ENCODE measurements around the gene DZANK1.
"Not testable (repeated sequence)": the region's sequence is repeated elsewhere in the genome, so short reads cannot be mapped to it uniquely, and the experiment has no call there.

Gene DZANK1

DNA sequence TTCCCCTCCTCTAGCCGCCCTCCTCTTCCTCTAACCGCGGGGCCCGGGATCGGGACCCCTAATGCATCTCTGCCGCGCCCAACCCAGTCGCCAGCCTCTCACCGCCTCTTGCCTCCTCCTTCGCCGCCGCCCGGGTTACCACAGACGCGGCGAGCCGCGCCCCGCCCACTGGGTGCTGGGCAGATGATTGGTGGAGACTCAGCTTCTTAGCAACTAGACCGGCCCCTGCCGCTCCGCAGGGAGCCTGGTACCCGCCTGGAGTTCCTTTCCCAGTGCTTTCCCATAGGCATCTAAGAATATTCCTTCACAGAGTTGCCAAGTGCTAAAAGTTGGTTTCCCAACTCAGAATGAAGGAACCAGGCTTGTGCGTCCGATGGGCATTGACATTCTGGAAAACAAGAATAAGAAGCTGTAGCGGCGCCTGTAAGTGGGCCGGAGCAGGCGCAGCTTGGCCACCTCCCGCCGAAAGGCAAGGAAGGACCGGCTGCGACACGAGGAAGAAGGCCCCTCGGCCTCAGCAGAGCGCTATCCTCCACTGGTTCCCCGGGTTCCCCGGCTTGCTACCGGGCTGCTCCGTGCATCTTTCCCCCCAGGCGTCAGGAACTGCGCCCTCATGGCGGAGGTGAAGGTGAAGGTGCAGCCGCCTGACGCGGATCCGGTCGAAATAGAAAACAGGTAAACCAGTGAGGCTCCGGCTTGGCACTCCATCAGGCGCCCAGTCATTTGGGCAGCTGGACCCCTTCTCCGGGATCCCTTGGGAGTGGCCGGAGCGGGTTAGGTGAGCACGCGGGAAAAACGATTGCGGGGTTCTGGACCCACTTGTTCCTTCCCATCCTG, at the start of gene DZANK1, which contains the start of gene POLR3F:
TSS of gene DZANK1 (minus strand) at position 137 of the 837 bp plus-strand sequence. CDS start 1,672 bp downstream, outside the sequence.
TSS of gene POLR3F (plus strand) at position 497 of the 837 bp plus-strand sequence. CDS start at position 614, 117 bp downstream.
- DNase-seq (ENCODE audit: low read depth in 3 of 3), result peak; percentile 85 to 89 (median 88)

DNA sequence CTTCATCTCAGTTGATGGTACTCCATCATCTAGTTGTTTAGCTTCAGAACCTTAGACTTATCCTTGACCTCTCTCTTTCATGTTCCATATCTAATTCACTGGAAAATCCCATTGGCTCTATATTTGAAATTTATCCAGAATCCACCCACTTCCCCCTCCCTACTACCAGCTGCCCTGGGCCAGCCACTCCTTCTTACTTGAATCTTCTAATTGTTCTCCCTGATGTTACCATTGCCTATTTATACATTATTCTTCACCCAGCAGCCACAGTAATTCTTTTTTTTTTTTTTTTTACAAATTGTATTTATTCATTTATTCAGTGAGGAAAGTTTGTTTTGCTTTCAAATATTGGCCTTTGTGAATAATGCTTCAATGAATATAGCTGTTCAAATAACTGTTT, 49.1 kb upstream of the DZANK1 start:
- DNase-seq (ENCODE audit: low read depth in 3 of 3), result no peak

DNA sequence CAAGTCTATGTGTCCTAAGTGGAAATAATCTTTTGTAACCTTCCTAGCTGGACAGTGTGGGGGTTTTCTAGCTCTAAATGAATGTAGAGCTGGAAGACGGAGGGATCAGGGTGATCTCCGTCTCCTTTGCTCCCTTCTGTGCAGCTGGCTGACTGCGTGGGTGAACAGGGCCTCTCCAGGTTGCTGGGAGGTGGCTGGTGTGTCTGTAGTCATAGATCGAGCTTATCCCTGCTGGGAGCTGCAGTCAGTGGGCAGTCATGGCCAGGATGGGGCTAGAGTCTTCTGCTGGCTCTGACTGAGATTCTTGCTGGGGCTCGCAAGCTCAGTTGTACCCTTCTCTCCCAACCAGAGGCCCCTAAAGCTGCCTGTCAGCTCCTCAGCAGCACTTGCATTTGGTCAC, 47.3 kb upstream of the DZANK1 start:
- DNase-seq (ENCODE audit: low read depth in 3 of 3), result no peak

DNA sequence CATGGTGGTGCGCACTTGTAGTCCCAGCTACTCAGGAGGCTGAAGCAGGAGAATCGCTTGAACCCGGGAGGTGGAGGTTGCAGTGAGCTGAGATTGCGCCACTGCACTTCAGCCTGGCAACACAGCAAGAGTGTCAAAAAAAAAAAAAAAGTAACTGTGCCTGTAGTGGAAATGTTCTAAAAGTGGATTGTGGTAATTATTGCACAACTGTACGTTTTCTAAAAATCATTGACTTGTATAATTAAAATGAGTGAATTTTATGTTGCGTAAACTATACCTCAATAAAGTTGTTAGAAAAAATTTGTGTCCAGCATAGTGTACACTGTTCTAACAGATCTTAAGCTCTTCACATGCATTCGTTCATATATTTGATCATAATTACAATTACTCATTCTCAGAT, 46.4 kb upstream of the DZANK1 start:
- no peak for DNase-seq (ENCODE audit: low read depth in 3 of 3)

DNA sequence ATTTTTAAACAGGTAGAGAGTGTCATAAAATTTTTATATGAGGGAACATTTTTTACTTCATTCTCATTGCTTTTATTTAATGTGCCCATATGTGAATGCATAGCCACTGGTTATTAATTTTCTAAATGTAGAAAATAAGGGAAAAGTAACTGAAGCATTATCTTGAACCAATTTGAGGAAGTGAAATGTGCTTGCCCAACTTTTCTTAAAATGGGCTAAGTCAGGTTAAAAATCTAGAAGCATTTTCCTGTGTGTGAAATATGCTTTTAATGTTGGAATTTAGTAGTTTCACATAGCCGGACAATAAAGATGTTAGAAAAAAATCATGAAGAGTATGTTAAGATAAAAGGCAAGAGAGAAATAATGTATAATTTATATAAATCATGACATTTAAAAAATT, 44.7 kb upstream of the DZANK1 start:
- no peak for DNase-seq (ENCODE audit: low read depth in 3 of 3)

DNA sequence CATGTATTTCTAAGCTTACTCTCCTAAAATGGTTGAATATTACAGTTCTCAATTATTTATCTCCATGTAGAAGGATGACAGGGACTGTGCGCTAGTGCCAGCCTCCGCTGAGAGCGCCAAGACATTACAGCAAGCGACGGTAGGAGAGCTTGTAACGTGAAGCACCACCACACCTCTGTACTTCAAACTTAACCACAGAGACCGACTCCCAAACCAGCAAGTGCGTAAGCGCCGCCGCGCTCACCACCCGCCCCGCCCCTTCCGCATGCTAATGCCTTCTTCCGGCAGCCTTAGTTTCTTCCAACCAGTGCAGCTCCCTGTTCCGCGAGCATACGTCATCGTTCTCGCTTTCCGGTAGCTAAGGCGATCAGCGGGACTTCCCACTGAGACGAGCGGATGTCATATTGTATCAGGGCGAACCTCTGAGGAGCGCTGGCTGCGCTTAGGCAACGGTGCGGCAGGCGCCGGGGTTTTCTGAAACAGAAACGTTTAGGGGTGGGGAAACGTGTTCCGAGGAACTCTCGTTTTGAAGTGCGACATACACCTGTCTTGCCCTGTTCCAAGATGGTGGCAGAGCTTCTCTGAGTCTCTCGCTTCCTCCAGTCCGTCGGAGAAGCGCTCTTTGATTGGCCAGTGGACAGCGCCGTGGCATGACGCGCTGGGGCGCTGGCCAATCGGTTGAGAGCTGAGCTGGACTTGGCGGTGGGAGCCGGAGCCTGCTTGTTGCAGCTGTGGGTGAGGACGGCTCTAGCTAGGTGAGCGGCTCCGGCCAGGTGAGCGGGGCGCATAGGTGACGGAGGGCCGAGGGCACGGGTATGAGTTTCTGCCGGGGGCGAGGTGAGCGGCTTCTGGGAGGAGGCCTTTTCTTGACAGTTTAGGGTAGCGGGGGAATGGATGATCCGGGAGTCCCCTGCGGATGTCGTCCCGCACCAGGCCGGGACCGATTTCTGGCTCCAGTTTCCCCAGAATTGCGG, 40.7 kb upstream of the DZANK1 start, which contains the start of gene SEC23B:
TSS of gene SEC23B (plus strand) at position 723 of the 974 bp plus-strand sequence. CDS start 2,896 bp downstream, outside the sequence.
- peak; percentile 87 to 97 (median 96) for DNase-seq (ENCODE audit: low read depth in 3 of 3)

DNA sequence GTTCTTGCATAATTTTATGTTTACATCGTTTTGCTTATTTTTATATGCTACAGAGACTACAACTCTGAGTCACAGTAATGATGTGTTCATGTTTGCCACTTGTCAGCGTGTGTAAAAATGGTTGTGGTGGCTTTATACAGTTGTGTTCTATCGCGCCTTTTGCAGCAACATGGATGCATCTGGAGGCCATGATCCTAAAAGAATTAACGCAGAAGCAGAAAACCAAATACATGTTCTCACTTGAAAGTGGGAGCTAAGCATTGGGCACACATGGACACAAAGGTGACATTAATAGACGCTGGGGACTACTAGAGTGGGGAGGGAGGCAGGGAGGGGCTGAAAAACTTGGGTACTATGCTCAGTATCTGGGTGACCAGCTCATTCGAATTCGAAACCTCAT, 39.9 kb upstream of the DZANK1 start:
- DNase-seq (ENCODE audit: low read depth in 3 of 3), result peak in 1 of 3 experiments; percentile 3

DNA sequence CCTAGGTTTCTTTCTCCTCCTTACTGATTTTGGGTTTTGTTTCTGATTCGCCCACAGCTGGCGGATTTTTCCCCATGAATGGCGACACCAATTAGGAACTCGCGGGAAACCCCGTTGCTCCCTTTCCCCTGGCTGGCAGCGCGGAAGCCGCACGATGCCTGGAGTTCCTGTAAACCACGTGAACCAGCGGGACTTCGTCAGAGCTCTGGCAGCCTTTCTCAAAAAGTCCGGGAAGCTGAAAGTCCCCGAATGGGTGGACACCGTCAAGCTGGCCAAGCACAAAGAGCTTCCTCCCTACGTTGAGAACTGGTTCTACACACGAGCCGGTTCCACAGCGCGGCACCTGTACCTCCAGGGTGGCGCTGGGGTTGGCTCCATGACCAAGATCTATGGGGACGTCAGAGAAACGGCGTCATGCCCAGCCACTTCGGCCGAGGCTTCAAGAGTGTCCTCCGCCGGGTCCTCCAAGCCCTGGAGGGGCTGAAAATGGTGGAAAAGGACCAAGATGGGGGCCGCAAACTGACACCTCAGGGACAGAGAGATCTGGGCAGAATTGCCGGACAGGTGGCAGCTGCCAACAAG, 37.7 kb upstream of the DZANK1 start:
- no peak for DNase-seq (ENCODE audit: low read depth in 3 of 3)

DNA sequence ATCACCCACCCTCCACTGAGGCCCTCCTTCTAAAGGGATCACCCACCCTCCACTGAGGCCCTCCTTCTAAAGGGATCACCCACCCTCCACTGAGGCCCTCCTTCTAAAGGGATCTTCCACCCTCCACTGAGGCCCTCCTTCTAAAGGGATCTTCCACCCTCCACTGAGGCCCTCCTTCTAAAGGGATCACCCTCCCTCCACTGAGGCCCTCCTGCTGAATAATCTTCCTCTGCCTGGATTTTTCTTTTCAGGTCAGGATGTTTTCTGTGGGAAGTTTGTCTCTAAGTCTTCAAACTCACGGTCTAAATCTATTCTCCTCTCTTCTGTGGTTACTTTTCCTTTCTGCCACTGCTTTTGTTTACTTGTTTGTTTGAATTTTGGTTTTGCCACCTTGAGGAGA, 34.8 kb upstream of the DZANK1 start:
- DNase-seq (ENCODE audit: low read depth in 3 of 3), result not testable (repeated sequence)

DNA sequence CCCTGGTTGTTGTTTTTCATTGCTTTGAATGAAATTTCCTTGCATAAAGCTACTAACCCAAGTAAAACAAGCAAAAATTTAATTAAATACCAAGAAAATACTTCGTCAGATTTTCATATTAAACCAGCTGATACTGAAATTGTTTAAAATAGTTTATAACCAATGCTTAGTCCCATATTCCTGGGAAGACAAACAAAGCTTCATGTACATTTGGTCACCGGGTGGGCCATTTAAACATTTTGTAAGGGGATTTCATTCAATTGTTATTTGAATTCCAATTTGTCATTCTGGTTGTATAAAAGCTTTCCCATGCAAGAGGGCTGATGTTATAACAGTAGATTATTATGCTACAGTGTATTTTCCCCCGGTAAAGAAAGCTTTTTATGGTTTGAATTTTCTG, 30.8 kb upstream of the DZANK1 start:
- DNase-seq (ENCODE audit: low read depth in 3 of 3), result no peak

DNA sequence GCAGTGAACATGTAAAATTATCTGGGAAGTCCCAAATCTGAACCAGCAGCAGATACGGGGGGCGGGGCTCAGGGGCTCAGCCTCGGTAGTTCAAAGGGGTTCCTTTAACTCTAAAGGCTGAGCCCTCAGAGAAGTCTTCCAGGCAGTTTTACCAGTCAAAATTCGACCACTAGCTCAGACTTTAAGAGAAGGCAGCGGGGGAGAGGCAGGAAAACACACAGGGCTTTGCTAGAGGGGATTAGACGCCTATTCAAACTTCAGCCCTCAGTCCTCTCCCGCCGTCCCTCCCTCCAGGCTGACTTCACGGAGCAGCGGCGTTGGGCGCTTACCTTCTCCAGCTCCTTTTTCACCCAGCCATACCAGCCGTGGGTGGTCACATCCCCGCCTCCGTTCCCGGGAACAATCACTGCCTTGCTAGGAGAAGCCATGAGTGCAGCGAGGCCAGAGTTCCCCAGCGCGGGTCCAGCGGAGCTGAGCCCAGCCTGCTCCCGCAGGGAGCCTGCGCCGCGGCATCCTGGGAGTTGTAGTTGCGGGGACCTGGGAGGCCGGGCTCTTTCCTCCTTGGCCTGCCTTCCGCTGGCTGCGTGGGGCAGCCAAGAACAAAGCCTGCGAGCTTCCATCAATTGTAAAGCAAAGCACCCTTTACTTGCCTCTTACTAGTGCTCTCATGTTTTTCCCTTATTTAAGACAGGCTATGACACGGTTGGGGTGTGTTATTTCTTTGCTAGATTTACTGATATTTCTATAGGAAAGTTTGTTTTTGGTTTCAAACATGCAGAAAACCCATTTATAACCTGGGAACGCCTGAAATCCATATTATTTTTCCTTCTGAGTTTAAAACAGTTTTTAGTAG, 30.1 kb upstream of the DZANK1 start, which contains the start of gene RBBP9:
TSS of gene RBBP9 (minus strand) at position 486 of the 853 bp plus-strand sequence. CDS start at position 428, 58 bp downstream.
- DNase-seq (ENCODE audit: low read depth in 3 of 3), result peak; percentile 45 to 59 (median 52)

DNA sequence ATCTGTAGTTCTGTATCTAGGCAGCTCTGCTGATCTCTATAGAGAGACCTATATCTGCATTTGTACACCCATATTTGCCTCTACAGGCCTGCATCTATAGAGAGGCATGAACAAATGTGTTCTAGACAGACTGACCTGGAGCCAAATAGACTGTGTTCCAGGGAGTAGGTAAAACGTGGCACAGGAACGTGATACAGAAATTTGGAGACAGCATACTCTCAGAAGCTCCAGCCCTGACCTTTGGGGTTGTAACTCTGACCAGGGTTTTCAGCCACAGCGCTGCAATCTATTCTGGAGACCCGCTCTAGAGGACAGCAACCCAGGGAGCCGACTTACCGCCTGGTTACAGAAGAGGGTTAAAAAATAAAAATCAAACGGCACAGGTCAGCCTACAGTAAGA, 29.2 kb upstream of the DZANK1 start:
- no peak for DNase-seq (ENCODE audit: low read depth in 3 of 3)

DNA sequence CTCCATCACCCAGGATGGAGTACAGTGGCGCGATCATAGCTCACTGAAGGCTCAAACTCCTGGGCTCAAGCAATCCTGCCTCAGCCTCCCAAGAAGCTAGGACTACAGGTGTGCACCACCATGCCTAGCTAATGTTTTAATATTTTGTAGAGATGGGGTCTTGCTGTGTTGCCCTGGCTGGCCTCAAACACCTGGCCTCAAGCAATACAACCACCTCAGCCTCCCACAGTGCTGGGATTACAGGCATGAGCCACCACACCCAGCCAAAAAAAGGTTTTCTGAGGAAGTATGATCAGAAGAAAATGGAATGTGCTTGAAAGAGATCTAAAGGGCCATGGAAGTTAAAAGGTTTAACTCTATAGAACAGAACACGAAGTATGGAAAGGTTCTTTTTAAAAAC, 21.5 kb upstream of the DZANK1 start:
- DNase-seq (ENCODE audit: low read depth in 3 of 3), result no peak

DNA sequence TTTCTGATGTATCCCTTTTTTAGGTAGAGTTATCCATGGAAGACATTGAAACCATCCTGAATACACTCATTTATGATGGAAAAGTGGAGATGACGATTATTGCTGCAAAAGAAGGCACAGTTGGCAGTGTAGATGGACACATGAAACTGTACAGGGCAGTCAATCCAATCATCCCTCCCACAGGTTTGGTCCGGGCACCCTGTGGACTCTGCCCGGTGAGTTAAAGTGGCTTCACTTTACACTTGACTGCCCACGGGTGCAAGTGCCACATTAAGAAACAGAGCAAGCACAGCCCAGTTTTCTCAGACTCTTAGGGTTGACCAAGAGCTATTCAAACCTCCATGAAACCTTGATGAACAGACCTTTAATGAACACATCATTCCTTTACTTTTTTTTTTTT, 14.8 kb upstream of the DZANK1 start:
- no peak for DNase-seq (ENCODE audit: low read depth in 3 of 3)

DNA sequence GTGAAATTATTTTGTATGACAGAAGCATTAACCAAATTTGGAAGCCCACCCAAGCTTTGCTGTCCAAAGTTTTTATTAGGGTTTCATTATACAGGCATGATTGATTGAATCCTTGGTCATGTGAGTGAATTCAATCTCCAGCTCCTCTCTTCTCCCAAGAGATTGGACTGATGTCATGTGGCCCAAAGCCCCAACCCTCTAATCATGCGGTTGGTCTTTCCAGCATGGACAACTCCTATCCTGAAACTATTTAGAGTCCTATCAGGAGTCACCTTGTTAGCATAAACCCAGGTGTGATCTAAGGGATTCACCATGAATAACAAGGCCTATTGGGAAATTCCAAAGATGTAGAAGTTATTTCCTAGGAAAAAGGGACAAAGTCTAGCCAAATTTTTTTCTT, 11.0 kb upstream of the DZANK1 start:
- no peak for DNase-seq (ENCODE audit: low read depth in 3 of 3)

DNA sequence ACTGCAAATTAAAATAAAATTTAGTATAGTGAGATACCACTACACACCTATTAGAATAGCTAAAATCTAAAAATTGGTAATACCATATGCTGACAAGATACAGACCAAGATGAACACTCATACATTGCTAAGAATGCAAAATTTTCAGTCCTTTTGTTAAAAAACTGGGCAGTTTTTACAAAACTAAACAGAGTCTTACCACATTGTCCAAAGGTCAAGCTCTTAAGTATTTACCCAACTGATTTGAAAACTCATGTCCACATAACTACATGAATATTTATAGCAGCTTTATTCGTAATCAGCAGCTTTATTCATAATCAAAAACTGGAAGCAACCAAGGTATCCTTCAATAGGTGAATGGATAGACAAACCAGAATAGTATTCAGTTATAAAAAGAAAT, 10.4 kb upstream of the DZANK1 start:
- no peak for DNase-seq (ENCODE audit: low read depth in 3 of 3)

DNA sequence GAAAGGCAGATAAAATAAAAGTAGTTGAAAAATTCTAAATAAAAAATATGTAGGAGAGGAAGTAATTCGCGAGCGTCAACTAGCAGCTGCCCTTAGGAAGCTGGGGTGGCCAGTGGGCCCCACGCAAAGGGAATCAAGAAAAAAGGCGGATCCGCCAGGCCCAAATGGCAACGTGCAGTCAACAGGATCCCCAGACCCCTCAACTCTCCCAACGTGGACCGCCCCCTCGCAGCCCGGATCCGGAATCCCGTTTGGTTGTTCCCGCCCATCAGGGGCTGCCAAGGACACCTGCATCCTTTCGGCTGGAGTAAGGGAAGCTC, 296 bp downstream of the DZANK1 start:
- DNase-seq (ENCODE audit: low read depth in 3 of 3), result no peak

DNA sequence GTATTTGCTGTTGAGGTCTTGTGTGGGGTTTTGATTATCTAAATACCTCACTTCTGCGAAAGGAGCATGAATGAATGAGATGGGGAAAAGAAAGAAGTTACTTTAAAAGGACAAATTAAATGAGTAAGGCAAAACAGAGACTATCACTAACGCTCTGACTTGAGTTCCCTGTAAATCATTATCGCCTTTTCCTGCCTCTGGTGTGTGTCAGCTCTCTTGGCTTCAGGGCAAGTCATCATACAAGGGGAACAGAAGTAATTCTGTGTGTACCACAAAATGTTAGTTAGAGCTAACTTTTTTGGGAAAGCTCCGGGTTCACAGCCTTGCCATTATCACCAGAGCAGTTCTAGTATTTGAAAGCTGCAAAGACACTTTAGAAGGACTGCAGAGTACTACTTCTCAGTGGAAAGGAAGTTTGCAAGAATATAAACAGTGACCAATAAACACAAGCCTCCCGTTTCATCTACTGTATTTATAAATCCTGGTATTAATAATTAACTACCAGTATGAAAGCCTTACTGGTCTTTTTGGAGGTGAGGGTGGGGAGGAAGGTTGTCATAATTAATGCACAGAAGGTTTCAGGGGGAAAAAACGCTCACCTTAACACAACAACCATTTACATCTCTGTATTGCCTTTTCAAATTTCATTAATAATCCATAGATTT, 1.2 kb downstream of the DZANK1 start:
- DNase-seq (ENCODE audit: low read depth in 3 of 3), result no peak

DNA sequence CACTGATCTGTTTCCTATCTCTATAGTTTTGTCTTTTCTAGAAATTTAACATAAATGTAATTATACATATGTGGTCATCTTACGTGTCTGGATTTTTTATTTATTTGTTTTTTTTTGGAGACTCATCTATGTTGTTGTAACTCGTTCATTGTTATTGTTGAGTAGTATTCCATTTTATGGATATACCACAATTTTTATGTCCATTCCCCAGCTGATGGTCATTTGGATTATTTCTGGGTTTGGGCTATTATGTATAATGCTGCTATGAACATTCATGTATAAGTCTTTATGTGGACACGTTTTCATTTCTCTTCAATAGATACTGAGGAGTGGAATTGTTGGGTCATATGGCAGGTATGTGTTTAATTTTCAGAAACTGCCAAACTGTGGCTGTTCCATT, 10.2 kb downstream of the DZANK1 start:
- DNase-seq (ENCODE audit: low read depth in 3 of 3), result no peak

DNA sequence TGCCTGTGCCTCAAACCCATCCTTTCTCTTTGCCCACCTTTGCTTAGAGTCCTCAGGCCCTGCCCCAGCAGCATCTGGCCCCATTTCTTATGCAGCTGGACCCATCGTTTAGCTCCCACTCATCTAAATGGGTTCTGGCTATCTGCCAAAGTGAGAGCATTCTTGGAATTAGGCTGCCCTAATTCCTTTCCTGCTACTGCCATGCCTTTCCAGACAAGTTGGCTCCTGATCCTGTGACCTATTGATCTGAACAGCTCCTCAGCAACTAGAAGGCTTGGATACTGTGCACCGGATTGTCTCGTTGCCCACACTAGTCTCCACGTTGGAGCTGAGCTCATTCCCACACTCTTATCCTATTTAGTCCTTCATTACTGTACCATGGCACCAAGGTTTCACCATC, 22.9 kb downstream of the DZANK1 start:
- DNase-seq (ENCODE audit: low read depth in 3 of 3), result no peak
